Inferior parietal cortex (tissue), 1 donor: ENCODE results near the gene TMEM225B.
"Not testable (repeated sequence)": the region's sequence is repeated elsewhere in the genome, so short reads cannot be mapped to it uniquely, and the experiment has no call there.

Experiments
- DNase-seq: peaks from one replicate; pipeline ENCODE4 v3.0.0-alpha.2; 2016; ENCODE audit errors: extremely low spot score

The TMEM225B gene

DNA sequence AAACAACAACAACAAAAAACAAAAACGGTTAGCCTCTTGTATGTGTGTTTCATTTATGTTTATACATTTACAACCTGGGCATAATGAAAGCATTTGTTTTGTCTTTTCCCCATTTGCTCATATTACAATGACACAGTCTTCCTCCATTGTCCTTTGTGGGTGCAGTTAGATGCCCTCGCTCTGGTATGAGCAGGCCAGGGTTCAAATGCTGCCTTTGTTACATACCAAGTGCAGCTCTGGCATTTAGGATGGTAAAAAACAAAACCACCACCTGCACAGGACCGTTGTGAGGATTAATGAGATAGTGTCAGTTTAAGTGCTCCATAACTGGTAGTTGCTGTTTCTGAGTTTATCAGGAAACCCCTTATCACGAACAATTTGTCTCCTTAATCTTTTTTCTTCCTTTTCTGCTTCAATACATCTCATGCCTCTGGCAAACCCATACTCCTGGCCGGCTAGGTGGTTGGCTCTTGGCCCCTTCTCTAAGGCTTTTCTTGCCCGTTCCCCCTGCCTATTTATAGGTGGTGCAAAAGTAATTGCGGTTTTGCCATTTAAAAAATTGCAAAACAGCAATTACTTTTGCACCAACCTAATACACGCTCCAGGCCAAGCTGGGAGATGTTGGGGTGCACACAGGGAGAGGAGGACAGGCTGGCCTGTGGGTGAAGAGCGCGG lies 18.6 kb upstream of the TMEM225B start:
- DNase-seq: no peak

DNA sequence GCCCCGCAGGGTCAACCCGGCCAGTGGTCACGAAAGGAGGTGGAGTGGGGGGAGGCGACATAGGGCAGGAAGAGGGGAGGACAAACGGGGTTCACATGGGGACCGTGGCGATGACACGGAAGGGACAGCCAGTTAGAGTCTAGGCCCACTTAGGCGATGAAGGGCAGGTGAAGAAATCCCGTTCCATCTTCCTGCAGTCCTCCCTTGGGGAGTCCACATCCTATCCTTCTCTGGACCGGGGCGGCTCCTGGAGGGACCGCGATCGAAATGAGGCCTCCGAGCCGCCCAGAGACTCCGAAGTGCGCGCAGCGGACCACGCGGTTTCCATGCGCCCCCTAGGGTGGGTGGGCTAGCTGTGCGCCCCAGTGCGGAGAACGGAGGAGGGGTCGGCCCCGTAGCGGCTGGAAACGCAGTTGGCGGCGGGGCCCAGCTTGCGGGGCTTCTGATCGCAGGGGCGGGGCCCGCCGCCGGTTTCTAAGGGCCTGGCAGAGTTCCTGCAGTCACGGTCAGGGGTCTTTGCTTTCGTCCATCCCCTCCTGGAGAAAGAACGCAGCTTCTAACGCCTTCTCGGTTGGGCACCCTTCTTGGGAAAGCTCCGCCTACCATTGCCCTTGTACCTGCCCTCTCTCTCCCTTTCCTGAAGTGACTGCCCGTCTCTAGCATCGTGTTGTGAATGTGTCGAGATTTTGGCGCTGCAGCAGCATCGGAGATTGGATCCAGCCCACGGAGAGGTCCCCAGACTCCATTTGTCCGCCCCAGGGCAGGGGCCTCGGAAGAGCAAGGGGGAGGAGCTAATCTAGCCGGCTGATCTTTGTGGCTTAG lies 17.9 kb upstream of the TMEM225B start:
- peak; percentile 43 for DNase-seq

DNA sequence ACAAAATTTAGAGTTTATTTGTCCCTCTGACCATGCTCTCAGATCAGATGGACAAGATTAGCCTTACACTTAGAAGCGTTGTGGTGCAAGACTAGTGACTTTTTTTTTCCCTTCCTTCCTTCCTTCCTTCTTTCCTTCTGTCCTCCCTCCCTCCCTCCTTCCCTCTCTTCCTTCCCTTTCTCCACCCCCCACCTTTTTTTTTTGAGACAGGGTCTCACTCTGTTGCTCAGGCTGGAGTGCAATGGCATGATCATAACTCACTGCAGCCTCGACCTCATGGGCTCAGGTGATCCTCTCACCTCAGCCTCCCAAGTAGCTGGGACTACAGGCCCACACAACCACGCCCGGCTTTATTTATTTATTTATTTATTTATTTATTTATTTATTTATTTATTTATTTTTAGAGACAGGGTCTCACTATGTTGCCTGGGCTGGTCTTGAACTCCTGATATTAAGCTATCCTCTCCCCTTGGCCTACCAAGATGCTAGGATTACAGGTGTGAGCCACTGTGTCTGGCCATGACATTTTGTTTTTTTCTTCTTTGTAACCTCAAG lies 17.2 kb upstream of the TMEM225B start:
- DNase-seq: not testable (repeated sequence)

DNA sequence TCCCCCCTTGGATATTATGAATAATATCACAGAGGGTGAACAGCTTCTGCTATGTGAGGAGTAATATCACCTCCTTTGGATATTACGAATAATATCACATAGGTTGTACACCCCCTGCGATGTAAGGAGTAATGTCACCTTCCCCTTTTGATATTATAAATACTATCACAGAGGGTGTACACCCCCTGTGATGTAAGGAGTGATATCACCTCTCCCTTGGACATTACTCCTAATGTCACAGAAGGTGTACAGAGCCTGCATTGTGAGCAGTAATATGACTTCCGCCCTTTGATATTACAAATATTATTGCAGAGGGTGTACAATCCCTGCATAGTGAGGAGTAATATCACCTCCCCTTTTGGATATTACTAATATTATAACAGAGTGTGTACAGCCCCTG lies 9.2 kb upstream of the TMEM225B start:
- no peak for DNase-seq

DNA sequence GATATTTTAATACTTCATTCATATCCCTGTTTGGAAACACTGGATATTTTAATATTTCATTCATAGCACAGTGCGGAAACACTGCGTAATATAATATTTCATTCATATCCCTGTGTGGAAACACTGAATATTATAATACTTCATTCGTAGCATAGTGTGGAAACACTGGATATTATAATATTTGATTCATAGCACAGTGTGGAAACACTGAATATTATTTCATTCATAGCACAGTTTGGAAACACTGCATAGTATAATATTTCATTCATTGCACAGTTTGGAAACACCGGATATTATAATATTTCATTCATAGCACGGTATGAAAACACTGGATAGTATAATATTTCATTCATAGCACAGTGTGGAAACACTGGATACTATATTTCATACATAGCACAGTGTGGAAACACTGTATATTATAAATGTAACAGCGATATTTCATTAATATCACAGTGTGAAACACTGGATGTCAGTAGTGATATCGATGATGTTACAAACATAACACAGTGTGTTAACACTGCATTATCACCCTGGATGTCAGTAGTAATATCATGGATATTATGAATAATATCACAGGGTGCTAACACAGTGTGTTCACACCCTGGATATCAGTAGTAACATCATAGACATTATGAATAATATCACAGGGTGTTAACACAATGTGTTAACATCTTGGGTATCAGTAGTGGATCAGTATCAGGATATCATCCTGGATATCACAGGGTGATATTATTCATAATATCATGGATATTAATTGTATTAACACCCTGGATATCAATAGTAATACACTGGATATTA lies 2.9 kb upstream of the TMEM225B start:
- no peak for DNase-seq

DNA sequence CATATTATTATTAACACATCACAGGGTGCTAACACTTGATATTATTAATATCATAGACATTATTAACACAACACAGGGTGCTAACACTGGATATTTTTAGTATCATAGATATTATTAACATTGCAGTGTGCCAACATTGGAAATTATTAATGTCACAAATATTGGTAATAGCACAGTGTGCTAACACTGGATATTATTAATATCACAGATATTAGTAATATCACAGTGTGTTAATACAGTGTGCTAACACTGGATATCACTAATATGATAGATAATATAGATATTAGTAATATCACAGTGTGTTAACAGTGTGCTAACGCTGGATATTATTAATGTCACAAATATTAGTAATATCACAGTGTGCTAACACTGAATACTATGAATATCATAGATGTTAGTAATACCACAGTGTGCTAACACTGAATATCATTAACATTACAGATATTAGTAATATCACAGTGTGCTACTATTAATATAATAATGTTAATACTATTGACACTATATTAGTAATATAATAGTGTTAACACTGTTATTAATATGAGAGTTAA lies 1.6 kb upstream of the TMEM225B start:
- DNase-seq: no peak

DNA sequence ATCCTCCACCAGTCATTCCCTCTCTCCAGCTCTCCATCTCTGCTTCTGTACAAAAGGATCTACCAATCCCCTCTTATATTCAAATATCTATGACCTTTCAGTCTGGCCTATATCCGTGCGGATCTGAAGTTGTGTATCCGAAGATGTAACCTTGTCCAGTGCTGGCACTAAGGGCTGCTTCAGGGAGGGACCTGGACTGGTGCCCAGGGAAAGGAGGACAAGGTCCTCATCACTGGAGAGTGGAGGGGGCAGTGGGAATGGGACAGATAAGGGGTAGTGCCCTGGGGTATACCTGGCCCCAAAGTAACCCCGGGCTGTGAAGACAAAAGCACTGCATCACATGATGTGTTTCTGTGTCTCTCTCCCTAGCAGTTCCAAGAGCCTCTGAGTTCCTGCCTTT lies 1.8 kb downstream of the TMEM225B start:
- DNase-seq: no peak

DNA sequence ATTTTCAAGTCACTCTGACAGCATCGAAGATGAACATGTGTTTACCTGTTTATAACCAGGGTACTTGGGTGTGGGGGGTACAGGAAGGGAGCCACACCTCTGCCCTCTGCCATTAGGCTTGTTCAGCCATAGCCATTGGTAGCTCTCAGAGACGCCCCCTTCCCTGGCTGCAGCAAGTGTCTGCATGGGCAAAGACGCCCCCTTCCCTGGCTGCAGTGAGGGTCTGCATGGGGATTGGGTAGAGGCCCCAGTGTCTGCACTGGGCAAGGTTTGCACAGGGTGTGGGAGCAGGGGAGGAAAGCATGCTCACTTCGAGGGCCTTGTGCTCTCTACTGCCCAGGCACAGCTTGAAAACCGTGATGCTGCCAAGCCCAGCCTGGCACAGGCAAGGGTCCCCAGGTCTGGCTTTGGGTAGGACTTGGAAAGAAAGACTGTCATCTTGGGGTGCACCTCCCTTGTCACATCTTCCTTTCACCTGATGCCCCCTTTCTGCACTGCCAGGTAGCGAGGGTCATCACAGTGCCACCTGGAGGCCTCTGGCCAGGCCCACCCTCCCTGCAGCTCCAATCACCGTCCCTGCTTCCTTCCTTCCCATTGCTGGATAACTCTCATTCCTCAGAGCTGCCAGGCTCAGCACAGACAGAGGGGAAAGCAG lies 3.7 kb downstream of the TMEM225B start:
- no peak for DNase-seq

DNA sequence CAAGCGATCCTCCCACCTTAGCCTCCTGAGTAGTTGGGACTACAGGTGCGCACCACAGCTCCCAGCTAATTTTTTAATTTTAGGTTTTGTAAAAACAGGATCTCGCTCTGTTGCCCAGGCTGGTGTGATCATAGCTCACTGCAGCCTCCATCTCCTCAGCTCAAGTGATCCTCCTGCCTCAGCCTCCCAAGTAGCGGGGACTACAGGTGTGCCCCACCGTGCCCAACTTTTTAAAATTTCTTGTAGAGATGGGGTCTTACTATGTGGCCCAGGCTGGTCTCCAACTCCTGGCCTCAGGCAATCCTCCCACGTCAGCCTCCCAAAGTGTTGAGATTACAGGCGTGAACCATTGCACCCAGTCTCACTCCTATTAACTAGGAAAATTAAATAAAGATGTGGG lies 7.5 kb downstream of the TMEM225B start:
- no peak for DNase-seq

DNA sequence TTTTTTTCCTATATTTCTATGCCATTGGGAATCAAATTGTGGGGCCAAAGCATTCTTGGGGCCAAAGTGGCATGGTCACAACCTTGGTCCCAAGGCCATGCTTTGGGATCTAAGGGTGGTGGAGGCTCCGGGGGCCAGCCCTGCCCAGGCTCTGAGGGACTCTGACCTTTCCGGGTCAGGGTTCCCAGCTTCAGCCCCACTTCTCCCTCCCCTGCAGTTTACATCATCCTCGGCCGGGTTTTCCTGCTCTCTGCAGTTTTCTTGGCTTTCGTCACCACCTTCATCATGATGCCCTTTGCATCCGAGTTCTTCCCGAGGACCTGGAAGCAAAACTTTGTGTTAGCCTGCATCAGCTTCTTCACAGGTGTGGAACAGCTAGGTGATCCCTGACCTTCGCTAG lies 8.5 kb downstream of the TMEM225B start:
- no peak for DNase-seq

DNA sequence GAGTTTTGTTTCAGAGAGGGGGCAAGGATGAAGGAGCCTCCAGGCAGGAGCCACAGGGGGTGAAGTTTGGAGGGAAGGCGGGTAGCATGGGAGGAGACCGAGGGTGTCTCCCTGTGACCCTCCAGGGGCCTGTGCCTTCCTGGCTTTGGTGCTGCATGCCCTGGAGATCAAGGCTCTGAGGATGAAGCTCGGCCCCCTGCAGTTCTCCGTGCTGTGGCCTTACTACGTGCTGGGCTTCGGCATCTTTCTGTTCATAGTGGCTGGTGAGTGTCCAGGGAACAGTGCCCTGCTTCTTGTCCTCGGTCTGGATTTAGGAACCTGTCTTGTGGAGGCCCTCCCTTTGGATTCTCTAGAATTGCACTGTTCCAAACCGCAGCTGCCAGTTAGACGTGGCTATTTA lies 9.5 kb downstream of the TMEM225B start:
- no peak for DNase-seq

DNA sequence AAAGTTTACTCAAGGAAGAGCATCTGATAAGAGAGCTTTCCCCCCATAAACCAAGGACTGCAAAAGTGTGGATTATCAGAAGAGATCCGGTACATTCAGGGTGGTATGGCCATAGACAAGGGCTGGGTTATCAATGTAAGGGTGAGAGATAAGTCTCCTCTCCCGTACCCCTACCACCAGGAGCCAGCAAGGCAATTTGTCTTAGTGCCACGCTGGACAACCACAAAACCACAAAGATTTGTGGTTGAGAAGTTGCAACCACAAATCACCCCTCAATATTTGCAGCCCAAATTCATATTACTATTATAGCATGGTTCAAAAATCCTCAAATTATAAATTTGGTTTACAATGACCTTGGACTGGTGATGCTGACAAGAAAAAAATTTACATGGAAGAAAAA lies 16.4 kb downstream of the TMEM225B start:
- no peak for DNase-seq

DNA sequence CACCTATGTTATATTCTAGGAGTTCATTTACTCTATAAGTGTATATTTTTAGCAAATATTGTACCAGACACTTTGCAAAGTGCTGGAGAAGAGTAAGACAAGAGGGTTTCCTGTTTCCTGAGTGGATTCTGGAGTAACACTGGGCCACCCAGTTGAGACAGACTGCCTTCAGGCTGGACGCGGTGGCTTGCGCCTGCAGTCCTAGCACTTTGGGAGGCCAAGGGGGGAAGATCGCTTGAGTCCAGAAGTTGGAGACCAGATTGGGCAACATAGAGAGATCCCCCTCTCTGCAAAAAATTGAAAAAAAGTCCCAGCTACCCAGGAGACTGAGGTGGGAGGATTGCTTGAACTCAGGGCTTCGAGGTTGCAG lies 17.9 kb downstream of the TMEM225B start:
- DNase-seq: no peak

DNA sequence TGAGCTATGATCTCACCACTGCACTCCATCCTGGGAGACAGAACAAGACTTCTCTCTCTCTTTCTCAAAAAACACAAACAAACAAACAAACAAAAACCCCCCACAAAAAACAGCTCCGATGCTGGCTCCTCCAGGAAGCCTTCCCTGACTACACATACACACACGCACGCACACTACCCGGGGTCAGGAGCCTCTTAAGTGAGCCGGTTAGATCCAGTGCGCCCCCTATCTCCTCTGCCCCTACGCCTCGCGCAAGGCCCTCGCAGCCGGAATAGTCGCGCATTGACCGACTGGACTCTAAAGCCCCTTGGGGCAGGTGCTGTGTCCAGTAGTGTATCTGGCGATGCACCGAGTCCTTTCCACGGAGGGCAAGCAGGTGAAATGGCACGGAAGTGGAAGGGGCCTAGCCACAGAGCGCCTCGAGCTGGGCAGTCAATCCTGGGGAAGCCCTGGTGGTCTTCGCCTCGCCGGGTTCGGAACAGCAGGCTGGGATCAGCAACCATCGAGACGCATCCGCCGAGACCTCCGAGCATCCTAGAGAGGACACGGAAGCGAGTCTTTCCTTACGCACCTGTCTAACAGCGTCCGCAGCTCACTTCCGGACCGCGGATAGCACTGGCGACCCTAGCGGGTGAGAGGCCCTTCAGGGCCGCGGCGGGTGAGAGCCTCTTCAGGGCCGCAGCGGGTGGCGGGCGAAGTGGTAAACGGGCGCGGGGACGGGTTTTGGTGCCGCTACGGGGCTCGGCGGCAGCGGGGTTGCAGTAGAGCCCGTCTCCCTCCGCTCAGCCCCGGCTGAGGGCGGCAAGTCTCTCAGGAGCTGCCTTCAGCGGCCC lies 18.5 kb downstream of the TMEM225B start, which contains the start of gene ZSCAN25:
Gene ZSCAN25, plus strand, starts transcription at position 588 of the 833 bp plus-strand sequence. CDS start 2,661 bp downstream, outside the sequence.
- peak; percentile 93 for DNase-seq

DNA sequence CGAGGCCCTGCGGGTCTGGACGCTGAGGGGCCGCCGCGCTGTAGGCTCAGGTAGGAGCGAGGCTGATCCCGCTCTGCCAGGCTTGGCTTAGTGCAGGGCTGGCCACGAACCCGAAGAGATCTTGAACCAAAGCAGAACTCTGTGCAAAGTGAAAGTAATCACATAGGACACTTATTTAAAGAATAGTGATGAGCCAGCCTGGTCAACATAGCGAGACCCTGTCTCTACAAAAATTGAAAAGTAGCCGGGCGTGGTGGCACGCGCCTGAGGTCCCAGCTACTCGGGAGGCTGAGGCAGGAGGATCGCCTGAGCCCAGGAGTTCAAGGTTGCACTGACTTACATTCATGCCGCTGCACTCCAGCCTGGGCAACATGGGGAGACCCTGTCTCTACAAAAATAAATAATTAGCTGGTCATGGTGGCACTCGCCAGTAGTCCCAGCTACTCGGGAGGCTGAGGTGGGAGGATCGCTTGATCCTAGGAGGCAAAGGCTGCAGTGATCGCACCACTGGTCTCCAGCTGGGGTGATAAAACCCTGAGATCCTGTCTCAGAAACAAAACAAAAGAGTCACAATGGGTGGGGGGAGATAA lies 19.2 kb downstream of the TMEM225B start:
- DNase-seq: no peak

DNA sequence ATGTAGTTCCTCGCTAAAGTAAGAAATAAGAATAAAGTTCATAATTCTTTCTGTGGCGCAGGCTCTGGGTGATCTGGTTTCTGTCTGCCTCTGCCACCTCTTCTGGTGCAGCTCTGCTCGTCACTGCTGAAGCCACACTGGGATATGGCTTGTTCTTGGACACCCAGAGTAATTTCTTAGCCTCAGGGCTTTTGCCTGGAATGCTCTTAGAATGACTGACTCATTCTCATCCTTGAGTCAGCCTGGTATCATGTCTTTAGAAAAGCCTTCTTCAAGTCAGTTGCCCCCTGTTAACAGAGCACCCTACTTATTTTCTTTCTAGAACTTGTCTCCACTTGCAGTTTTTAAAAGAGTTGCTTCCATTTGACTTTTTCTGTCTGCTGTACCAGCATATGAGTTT lies 20.7 kb downstream of the TMEM225B start:
- no peak for DNase-seq

DNA sequence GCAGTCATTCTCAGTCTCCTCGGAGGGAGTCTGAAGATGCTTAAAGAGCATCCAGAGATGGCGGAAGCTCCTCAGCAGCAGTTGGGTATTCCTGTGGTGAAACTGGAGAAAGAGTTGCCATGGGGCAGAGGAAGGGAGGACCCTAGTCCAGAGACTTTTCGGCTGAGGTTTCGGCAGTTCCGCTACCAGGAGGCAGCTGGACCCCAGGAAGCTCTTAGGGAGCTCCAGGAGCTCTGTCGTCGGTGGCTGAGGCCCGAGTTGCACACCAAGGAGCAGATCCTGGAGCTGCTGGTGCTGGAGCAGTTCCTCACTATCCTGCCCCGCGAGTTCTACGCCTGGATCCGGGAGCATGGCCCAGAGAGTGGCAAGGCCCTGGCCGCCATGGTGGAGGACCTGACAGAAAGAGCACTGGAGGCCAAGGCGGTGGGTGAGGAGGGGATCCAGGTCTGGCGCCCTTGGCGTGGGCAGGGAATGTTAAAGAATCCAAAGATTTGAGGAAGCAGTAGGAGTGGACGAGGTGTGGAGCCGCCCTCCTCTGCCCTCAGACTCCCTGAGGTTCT lies 21.6 kb downstream of the TMEM225B start:
- DNase-seq: no peak

DNA sequence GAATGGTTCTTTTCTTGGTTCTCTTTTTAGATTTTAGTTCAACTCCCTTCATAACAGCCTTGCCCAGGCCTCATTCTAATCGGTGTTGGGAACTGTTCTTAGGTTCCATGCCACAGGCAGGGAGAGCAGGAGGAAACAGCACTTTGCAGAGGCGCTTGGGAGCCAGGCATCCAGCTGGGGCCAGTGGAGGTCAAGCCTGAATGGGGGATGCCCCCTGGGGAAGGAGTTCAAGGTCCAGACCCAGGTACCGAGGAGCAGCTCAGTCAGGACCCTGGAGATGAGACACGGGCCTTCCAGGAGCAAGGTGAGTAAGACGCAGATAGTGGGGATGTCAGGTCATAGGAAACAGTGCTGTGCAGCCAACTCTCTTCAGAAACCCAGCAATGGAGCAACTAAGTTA lies 23.2 kb downstream of the TMEM225B start:
- no peak for DNase-seq

DNA sequence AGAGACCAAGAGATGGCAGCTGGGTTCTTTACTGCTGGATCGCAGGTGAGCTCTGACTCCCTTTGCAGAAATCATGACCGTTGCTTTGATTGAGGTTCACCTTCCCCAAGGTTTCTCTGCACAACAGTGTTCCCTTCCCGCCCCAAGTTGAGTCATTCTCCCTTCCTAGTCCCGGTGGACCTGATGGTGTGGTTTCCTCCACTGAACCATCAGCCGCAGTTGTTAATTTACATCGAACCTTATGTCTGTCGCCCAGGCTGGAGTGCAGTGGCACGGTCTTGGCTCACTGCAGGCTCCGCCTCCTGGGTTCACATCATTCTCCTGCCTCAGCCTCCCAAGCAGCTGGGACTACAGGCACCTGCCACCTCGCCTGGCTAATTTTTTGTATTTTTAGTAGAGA lies 24.5 kb downstream of the TMEM225B start:
- DNase-seq: no peak
